Upper lobe of left lung (tissue), 4 donors: ENCODE measurements around the gene PDE9A.

Source experiments
- EP300 ChIP-seq, 4 donors: sonication (generic); formaldehyde crosslinking; IDR thresholded peaks; one replicate each; pipeline ENCODE4 v1.5.1; 2017; ENCODE audit warnings: antibody characterized with exemption in 4 of 4, control low read depth in 2 of 4
- POLR2A ChIP-seq, 4 donors: fragments of 450-650 bp; IDR thresholded peaks; one replicate each; pipeline ENCODE4 v1.5.1; 2016 to 2017; ENCODE audit warnings: antibody characterized with exemption in 4 of 4, mild to moderate bottlenecking in 2 of 4
- POLR2AphosphoS5 ChIP-seq, 2 donors: sonication (generic); formaldehyde crosslinking; IDR thresholded peaks; one replicate each; pipeline ENCODE4 v1.5.1; 2017; ENCODE audit warnings: antibody characterized with exemption in 2 of 2
- TF ChIP-seq, protein P1 (sequence below), 6 experiments: fragments of 450-650 bp in 4 of 6; fragments of 200-600 bp in 2 of 6; sonication (generic) in 2 of 6; IDR thresholded peaks; one replicate each; pipeline ENCODE4 v1.5.1; 2016 to 2019; ENCODE audit warnings: antibody characterized with exemption in 6 of 6

DNA sequence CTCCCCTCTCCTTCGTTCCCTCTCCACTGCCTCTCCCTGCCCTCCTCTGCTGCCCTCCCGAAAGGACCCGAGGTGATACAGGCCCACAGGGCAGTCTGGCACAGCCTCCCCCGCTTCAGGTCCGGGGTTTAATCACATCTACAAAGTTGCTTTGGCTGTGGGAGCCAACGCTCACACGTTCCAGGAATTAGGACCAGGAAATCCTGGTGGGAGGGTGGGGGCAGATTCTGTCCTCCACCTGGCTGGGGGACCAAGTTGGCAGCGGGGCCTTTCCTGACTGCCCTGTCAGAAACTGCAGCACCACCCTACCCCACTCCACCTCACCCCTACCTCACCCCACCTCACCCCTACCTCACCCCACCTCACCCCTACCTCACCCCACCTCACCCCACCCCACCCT is 130.9 kb downstream of the PDE9A start:
- TF ChIP-seq, protein P1, sequence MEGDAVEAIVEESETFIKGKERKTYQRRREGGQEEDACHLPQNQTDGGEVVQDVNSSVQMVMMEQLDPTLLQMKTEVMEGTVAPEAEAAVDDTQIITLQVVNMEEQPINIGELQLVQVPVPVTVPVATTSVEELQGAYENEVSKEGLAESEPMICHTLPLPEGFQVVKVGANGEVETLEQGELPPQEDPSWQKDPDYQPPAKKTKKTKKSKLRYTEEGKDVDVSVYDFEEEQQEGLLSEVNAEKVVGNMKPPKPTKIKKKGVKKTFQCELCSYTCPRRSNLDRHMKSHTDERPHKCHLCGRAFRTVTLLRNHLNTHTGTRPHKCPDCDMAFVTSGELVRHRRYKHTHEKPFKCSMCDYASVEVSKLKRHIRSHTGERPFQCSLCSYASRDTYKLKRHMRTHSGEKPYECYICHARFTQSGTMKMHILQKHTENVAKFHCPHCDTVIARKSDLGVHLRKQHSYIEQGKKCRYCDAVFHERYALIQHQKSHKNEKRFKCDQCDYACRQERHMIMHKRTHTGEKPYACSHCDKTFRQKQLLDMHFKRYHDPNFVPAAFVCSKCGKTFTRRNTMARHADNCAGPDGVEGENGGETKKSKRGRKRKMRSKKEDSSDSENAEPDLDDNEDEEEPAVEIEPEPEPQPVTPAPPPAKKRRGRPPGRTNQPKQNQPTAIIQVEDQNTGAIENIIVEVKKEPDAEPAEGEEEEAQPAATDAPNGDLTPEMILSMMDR (IDR thresholded peaks at IDR 0.05) = no peak
- TF ChIP-seq EP300 (IDR thresholded peaks at IDR 0.05) (no peak), POLR2A (IDR thresholded peaks at IDR 0.05) (no peak), POLR2AphosphoS5 (IDR thresholded peaks at IDR 0.05) (no peak)
